ENCODE data around the gene NECAP2. TPM values are rescaled to one million over a fixed set of nuclear protein-coding genes. Genes with fewer than 3 reads are reported as not detected.
"Not testable (repeated sequence)": the region's sequence is repeated elsewhere in the genome, so short reads cannot be mapped to it uniquely, and the experiment has no call there.

Gene NECAP2
- polyA plus RNA-seq, 3 donors = 78.9 to 223 (median 183) TPM

- Histone ChIP-seq H3K4me1 (ENCODE audit: control insufficient read depth in 1 of 2, insufficient read depth in 2 of 2, low read length in 2 of 2) (peaks cover 25 to 34% of the 10 kb centered on the region in 2 donors), H3K9me3 (replicated peaks in 1 of 2; ENCODE audit: control insufficient read depth in 1 of 2, insufficient read depth in 1 of 2, low read length in 2 of 2) (peaks cover 3 to 10% of the 10 kb centered on the region in 2 donors)
- Mint-ChIP-seq H3K4me1 (peaks cover 32% of the 10 kb centered on the region), H3K4me3 (peak overlapping the region; percentile 53 to 87), H3K27ac (peak overlapping the region in 4 of 7 donors; percentile 27 to 76 (median 41)), H3K27me3 (ENCODE audit: low read depth in 3 of 3) (peaks cover 5 to 19% (median 14%) of the 10 kb centered on the region in 3 donors)
- H3K9ac ChIP-seq (ENCODE audit: insufficient read depth, low read length, poor library complexity, severe bottlenecking); intact Hi-C loops (cut with micrococcal nuclease); H3K4me3 ChIP-seq (replicated peaks in 1 of 3; ENCODE audit: low read depth in 2 of 3, low read length in 3 of 3); H3K36me3 ChIP-seq (replicated peaks in 1 of 2; ENCODE audit: control insufficient read depth in 1 of 2, insufficient read depth in 2 of 2, low read length in 2 of 2); H3K4me2 ChIP-seq (replicated peaks; ENCODE audit: extremely low read depth, low read length, poor library complexity, severe bottlenecking); H3K36me3 Mint-ChIP-seq; H2AFZ ChIP-seq (ENCODE audit: insufficient read depth, low read depth, low read length, poor library complexity, severe bottlenecking); H3K27ac ChIP-seq (ENCODE audit: low read depth in 1 of 2, low read length in 2 of 2); H3K79me2 ChIP-seq (ENCODE audit: insufficient read depth, low read length); H3K9me3 Mint-ChIP-seq; H3K27me3 ChIP-seq (ENCODE audit: control insufficient read depth in 2 of 2, insufficient read depth in 2 of 2, low read length in 2 of 2); H4K20me1 ChIP-seq (ENCODE audit: insufficient read depth, low read length): not testable (repeated sequence)
- peak in 2 of 3 donors; percentile 29 to 30 for DNase-seq
- WGBS (ENCODE audit: insufficient coverage) = no CpG with 5 or more reads among the region's 5 CpGs
These were observed 60.5 kb downstream of the NECAP2 start for GRCh38 chr1:16500975-16501374.

- H3K27me3 ChIP-seq (ENCODE audit: control insufficient read depth in 2 of 2, insufficient read depth in 2 of 2, low read length in 2 of 2); H3K4me2 ChIP-seq (replicated peaks; ENCODE audit: extremely low read depth, low read length, poor library complexity, severe bottlenecking); H3K36me3 Mint-ChIP-seq; H3K9me3 Mint-ChIP-seq; intact Hi-C loops (cut with micrococcal nuclease); H2AFZ ChIP-seq (ENCODE audit: insufficient read depth, low read depth, low read length, poor library complexity, severe bottlenecking); H3K27ac Mint-ChIP-seq; H3K27ac ChIP-seq (ENCODE audit: low read depth in 1 of 2, low read length in 2 of 2); H3K36me3 ChIP-seq (replicated peaks in 1 of 2; ENCODE audit: control insufficient read depth in 1 of 2, insufficient read depth in 2 of 2, low read length in 2 of 2); H4K20me1 ChIP-seq (ENCODE audit: insufficient read depth, low read length); H3K9ac ChIP-seq (ENCODE audit: insufficient read depth, low read length, poor library complexity, severe bottlenecking); DNase-seq; H3K79me2 ChIP-seq (ENCODE audit: insufficient read depth, low read length); H3K4me3 ChIP-seq (replicated peaks in 1 of 3; ENCODE audit: low read depth in 2 of 3, low read length in 3 of 3): not testable (repeated sequence)
- peaks cover 32% of the 10 kb centered on the region for H3K4me1 Mint-ChIP-seq
- Histone ChIP-seq H3K9me3 (replicated peaks in 1 of 2; ENCODE audit: control insufficient read depth in 1 of 2, insufficient read depth in 1 of 2, low read length in 2 of 2) (peaks cover 6 to 15% of the 10 kb centered on the region in 2 donors), H3K4me1 (ENCODE audit: control insufficient read depth in 1 of 2, insufficient read depth in 2 of 2, low read length in 2 of 2) (peaks cover 25 to 34% of the 10 kb centered on the region in 2 donors)
- 66% methylated on average over 4 of the region's 8 CpGs for WGBS (ENCODE audit: insufficient coverage)
- H3K27me3 Mint-ChIP-seq (ENCODE audit: low read depth in 3 of 3) = peaks cover 5 to 19% (median 14%) of the 10 kb centered on the region in 3 donors
- peak overlapping the region in 1 of 2 donors; percentile 53 for H3K4me3 Mint-ChIP-seq
These were observed 60.9 kb downstream of the NECAP2 start for GRCh38 chr1:16501446-16501845.

GRCh38 chr1:16503494-16503893 lies 63.0 kb downstream of the NECAP2 start:
- Histone ChIP-seq H3K79me2 (ENCODE audit: insufficient read depth, low read length) (no peaks in the 10 kb centered on the region), H3K4me1 (ENCODE audit: control insufficient read depth in 1 of 2, insufficient read depth in 2 of 2, low read length in 2 of 2) (peaks cover 22 to 25% of the 10 kb centered on the region in 2 donors), H3K27ac (ENCODE audit: low read depth in 1 of 2, low read length in 2 of 2) (no peak overlapping the region), H3K9ac (ENCODE audit: insufficient read depth, low read length, poor library complexity, severe bottlenecking) (no peak overlapping the region), H3K9me3 (replicated peaks in 1 of 2; ENCODE audit: control insufficient read depth in 1 of 2, insufficient read depth in 1 of 2, low read length in 2 of 2) (peaks cover 8 to 19% of the 10 kb centered on the region in 2 donors), H3K36me3 (replicated peaks in 1 of 2; ENCODE audit: control insufficient read depth in 1 of 2, insufficient read depth in 2 of 2, low read length in 2 of 2) (no peaks in the 10 kb centered on the region), H3K4me2 (replicated peaks; ENCODE audit: extremely low read depth, low read length, poor library complexity, severe bottlenecking) (no peak overlapping the region), H3K27me3 (ENCODE audit: control insufficient read depth in 2 of 2, insufficient read depth in 2 of 2, low read length in 2 of 2) (peaks cover 0 to 2% of the 10 kb centered on the region in 2 donors), H3K4me3 (replicated peaks in 1 of 3; ENCODE audit: low read depth in 2 of 3, low read length in 3 of 3) (no peak overlapping the region), H4K20me1 (ENCODE audit: insufficient read depth, low read length) (no peaks in the 10 kb centered on the region), H2AFZ (ENCODE audit: insufficient read depth, low read depth, low read length, poor library complexity, severe bottlenecking) (no peak overlapping the region)
- Mint-ChIP-seq H3K36me3 (no peaks in the 10 kb centered on the region), H3K27me3 (ENCODE audit: low read depth in 3 of 3) (peaks cover 5 to 16% (median 8%) of the 10 kb centered on the region in 3 donors), H3K9me3 (peaks cover 0 to 12% (median 4%) of the 10 kb centered on the region in 7 donors), H3K4me3 (no peak overlapping the region), H3K4me1 (peaks cover 21% of the 10 kb centered on the region), H3K27ac (no peak overlapping the region)
- TF ChIP-seq CTCF (IDR thresholded peaks at IDR 0.05) = no peak
- no peak for DNase-seq
- no CpG with 5 or more reads among the region's 2 CpGs for WGBS (ENCODE audit: insufficient coverage)
- intact Hi-C loops (cut with micrococcal nuclease) = no loop called here

- peaks cover 0 to 12% (median 4%) of the 10 kb centered on the region in 7 donors for H3K9me3 Mint-ChIP-seq
- H3K4me3 Mint-ChIP-seq; H3K36me3 ChIP-seq (replicated peaks in 1 of 2; ENCODE audit: control insufficient read depth in 1 of 2, insufficient read depth in 2 of 2, low read length in 2 of 2); H3K4me2 ChIP-seq (replicated peaks; ENCODE audit: extremely low read depth, low read length, poor library complexity, severe bottlenecking); intact Hi-C loops (cut with micrococcal nuclease); H3K27me3 Mint-ChIP-seq (ENCODE audit: low read depth in 3 of 3); H3K9ac ChIP-seq (ENCODE audit: insufficient read depth, low read length, poor library complexity, severe bottlenecking); H3K36me3 Mint-ChIP-seq; H3K79me2 ChIP-seq (ENCODE audit: insufficient read depth, low read length); H3K4me3 ChIP-seq (replicated peaks in 1 of 3; ENCODE audit: low read depth in 2 of 3, low read length in 3 of 3); H3K4me1 ChIP-seq (ENCODE audit: control insufficient read depth in 1 of 2, insufficient read depth in 2 of 2, low read length in 2 of 2); H4K20me1 ChIP-seq (ENCODE audit: insufficient read depth, low read length); H3K4me1 Mint-ChIP-seq; H3K27me3 ChIP-seq (ENCODE audit: control insufficient read depth in 2 of 2, insufficient read depth in 2 of 2, low read length in 2 of 2); DNase-seq; H2AFZ ChIP-seq (ENCODE audit: insufficient read depth, low read depth, low read length, poor library complexity, severe bottlenecking); H3K27ac ChIP-seq (ENCODE audit: low read depth in 1 of 2, low read length in 2 of 2); H3K27ac Mint-ChIP-seq: not testable (repeated sequence)
- peaks cover 8 to 19% of the 10 kb centered on the region in 2 donors for H3K9me3 ChIP-seq (replicated peaks in 1 of 2; ENCODE audit: control insufficient read depth in 1 of 2, insufficient read depth in 1 of 2, low read length in 2 of 2)
- no CpG with 5 or more reads among the region's 2 CpGs for WGBS (ENCODE audit: insufficient coverage)
These were observed 65.3 kb downstream of the NECAP2 start for GRCh38 chr1:16505870-16506269.

Measured in CD14-positive monocyte (primary cell).